ENCODE data around the gene COG5.

DNA sequence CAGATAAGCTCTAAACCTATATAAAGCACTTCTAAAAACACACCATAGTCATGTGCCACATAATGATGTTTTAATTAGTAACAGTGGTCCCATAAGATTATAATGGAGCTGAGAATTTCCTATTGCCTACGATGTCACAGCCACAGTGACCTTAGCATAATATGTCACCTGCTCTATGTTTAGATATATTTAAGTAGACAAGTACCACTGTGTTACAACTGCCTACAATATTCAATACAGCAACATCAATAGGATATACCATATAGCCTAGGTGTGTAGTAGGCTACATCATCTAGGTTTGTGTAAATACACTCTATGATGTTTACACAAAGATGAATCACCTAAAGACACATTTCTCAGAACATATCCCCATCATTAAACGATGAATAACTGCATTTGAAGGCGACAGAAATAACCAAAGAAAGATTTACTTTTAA, 69.4 kb downstream of the COG5 start:
- TF ChIP-seq, protein P1, sequence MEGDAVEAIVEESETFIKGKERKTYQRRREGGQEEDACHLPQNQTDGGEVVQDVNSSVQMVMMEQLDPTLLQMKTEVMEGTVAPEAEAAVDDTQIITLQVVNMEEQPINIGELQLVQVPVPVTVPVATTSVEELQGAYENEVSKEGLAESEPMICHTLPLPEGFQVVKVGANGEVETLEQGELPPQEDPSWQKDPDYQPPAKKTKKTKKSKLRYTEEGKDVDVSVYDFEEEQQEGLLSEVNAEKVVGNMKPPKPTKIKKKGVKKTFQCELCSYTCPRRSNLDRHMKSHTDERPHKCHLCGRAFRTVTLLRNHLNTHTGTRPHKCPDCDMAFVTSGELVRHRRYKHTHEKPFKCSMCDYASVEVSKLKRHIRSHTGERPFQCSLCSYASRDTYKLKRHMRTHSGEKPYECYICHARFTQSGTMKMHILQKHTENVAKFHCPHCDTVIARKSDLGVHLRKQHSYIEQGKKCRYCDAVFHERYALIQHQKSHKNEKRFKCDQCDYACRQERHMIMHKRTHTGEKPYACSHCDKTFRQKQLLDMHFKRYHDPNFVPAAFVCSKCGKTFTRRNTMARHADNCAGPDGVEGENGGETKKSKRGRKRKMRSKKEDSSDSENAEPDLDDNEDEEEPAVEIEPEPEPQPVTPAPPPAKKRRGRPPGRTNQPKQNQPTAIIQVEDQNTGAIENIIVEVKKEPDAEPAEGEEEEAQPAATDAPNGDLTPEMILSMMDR (IDR thresholded peaks at IDR 0.05; ENCODE audit: low read depth, low read length, missing input control): no peak
- no peak for TF ChIP-seq GABPA (IDR thresholded peaks at IDR 0.05 in 1 of 2, conservative IDR thresholded peaks at IDR 0.05 in 1 of 2)
- TF ChIP-seq RXRA (IDR thresholded peaks at IDR 0.05): no peak
- TF ChIP-seq, protein P2, sequence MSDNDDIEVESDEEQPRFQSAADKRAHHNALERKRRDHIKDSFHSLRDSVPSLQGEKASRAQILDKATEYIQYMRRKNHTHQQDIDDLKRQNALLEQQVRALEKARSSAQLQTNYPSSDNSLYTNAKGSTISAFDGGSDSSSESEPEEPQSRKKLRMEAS (IDR thresholded peaks at IDR 0.05): no peak
- TF ChIP-seq TAF1 (conservative IDR thresholded peaks at IDR 0.05): no peak
- no peak for TF ChIP-seq SP1 (IDR thresholded peaks at IDR 0.05)
- no peak for TF ChIP-seq RAD21 (IDR thresholded peaks at IDR 0.05)
- TF ChIP-seq, protein P3, sequence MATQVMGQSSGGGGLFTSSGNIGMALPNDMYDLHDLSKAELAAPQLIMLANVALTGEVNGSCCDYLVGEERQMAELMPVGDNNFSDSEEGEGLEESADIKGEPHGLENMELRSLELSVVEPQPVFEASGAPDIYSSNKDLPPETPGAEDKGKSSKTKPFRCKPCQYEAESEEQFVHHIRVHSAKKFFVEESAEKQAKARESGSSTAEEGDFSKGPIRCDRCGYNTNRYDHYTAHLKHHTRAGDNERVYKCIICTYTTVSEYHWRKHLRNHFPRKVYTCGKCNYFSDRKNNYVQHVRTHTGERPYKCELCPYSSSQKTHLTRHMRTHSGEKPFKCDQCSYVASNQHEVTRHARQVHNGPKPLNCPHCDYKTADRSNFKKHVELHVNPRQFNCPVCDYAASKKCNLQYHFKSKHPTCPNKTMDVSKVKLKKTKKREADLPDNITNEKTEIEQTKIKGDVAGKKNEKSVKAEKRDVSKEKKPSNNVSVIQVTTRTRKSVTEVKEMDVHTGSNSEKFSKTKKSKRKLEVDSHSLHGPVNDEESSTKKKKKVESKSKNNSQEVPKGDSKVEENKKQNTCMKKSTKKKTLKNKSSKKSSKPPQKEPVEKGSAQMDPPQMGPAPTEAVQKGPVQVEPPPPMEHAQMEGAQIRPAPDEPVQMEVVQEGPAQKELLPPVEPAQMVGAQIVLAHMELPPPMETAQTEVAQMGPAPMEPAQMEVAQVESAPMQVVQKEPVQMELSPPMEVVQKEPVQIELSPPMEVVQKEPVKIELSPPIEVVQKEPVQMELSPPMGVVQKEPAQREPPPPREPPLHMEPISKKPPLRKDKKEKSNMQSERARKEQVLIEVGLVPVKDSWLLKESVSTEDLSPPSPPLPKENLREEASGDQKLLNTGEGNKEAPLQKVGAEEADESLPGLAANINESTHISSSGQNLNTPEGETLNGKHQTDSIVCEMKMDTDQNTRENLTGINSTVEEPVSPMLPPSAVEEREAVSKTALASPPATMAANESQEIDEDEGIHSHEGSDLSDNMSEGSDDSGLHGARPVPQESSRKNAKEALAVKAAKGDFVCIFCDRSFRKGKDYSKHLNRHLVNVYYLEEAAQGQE (IDR thresholded peaks at IDR 0.05): no peak
- TF ChIP-seq JUND (IDR thresholded peaks at IDR 0.05): no peak
- TF ChIP-seq YY1 (IDR thresholded peaks at IDR 0.05): no peak
- TF ChIP-seq, protein P4, sequence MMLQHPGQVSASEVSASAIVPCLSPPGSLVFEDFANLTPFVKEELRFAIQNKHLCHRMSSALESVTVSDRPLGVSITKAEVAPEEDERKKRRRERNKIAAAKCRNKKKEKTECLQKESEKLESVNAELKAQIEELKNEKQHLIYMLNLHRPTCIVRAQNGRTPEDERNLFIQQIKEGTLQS (IDR thresholded peaks at IDR 0.05): no peak
